H9 (cell line): ENCODE results near the gene ANO3. TPM values are rescaled to one million over a fixed set of nuclear protein-coding genes. Genes with fewer than 3 reads are reported as not detected.

Source experiments
- DNase-seq: peaks from one replicate; pipeline ENCODE4 v3.0.0-alpha.2; 2017
- H2AFZ ChIP-seq: one replicate; pipeline ENCODE4 v1.6.1; 2013; ENCODE audit warnings: mild to moderate bottlenecking, low read length, control low read depth, moderate library complexity
- H2AK5ac ChIP-seq: 2 replicates; pipeline ENCODE4 v1.6.1; 2013; ENCODE audit warnings: low read length, control low read depth, mixed read lengths; ENCODE audit not compliant: insufficient read length
- H2BK120ac ChIP-seq: one replicate; pipeline ENCODE4 v1.6.1; 2013; ENCODE audit warnings: low read depth, mild to moderate bottlenecking, low read length, control low read depth, inconsistent platforms; ENCODE audit not compliant: poor library complexity, severe bottlenecking
- H2BK12ac ChIP-seq: 2 replicates; pipeline ENCODE4 v1.6.1; 2013; ENCODE audit warnings: low read length, control low read depth, mixed read lengths, low read depth; ENCODE audit not compliant: insufficient read length
- H2BK15ac ChIP-seq: 2 replicates; pipeline ENCODE4 v1.6.1; 2013; ENCODE audit warnings: low read depth, low read length, control low read depth
- H2BK20ac ChIP-seq: one replicate; pipeline ENCODE4 v1.6.1; 2013; ENCODE audit warnings: low read depth, mild to moderate bottlenecking, low read length, control low read depth, inconsistent platforms; ENCODE audit not compliant: poor library complexity, severe bottlenecking
- H2BK5ac ChIP-seq: 2 replicates; pipeline ENCODE4 v1.6.1; 2013; ENCODE audit warnings: low read length, control low read depth, mixed read lengths; ENCODE audit not compliant: insufficient read length
- H3K14ac ChIP-seq: 2 replicates; pipeline ENCODE4 v1.6.1; 2013; ENCODE audit warnings: low read length, control low read depth; ENCODE audit not compliant: insufficient read depth
- H3K18ac ChIP-seq: 2 replicates; pipeline ENCODE4 v1.6.1; 2013; ENCODE audit warnings: low read depth, mild to moderate bottlenecking, mixed read lengths, low read length, control low read depth; ENCODE audit not compliant: insufficient read length
- H3K23ac ChIP-seq: 2 replicates; pipeline ENCODE4 v1.6.1; 2013; ENCODE audit warnings: low read length, control low read depth, mixed read lengths, low read depth; ENCODE audit not compliant: insufficient read length
- H3K23me2 ChIP-seq: 2 replicates; pipeline ENCODE4 v1.6.1; 2013; ENCODE audit warnings: low read depth, mild to moderate bottlenecking, mixed read lengths, low read length, control low read depth; ENCODE audit not compliant: insufficient read length, poor library complexity, severe bottlenecking
- H3K27ac ChIP-seq: 2 replicates; pipeline ENCODE4 v1.5.1; 2013; ENCODE audit warnings: low read length, control low read depth, mixed read lengths, low read depth; ENCODE audit not compliant: insufficient read length
- H3K27me3 ChIP-seq: 2 replicates; pipeline ENCODE4 v1.6.1; 2013; ENCODE audit warnings: low read length, control low read depth, inconsistent platforms; ENCODE audit not compliant: insufficient read depth
- H3K4ac ChIP-seq: 2 replicates; pipeline ENCODE4 v1.6.1; 2013; ENCODE audit warnings: low read depth, mild to moderate bottlenecking, control low read depth, inconsistent platforms, low read length, moderate library complexity
- H3K4me1 ChIP-seq: 2 replicates; pipeline ENCODE4 v1.6.1; 2013; ENCODE audit warnings: low read length, control low read depth, inconsistent platforms; ENCODE audit not compliant: insufficient read depth
- H3K4me2 ChIP-seq: 2 replicates; pipeline ENCODE4 v1.6.1; 2013; ENCODE audit warnings: low read length, control low read depth, mixed read lengths; ENCODE audit not compliant: insufficient read length, insufficient read depth
- H3K56ac ChIP-seq: 2 replicates; pipeline ENCODE4 v1.6.1; 2013; ENCODE audit warnings: low read depth, mild to moderate bottlenecking, mixed read lengths, low read length, control low read depth; ENCODE audit not compliant: insufficient read length
- H3K79me1 ChIP-seq: 2 replicates; pipeline ENCODE4 v1.6.1; 2013; ENCODE audit warnings: low read depth, mild to moderate bottlenecking, moderate library complexity, low read length, control low read depth, inconsistent platforms; ENCODE audit not compliant: insufficient read depth, poor library complexity, severe bottlenecking
- H3K79me2 ChIP-seq: 2 replicates; pipeline ENCODE4 v1.6.1; 2013; ENCODE audit warnings: low read length, control low read depth, inconsistent platforms; ENCODE audit not compliant: insufficient read depth
- H3K9ac ChIP-seq: 2 replicates; pipeline ENCODE4 v1.6.1; 2013; ENCODE audit warnings: low read length, control low read depth, mixed read lengths; ENCODE audit not compliant: insufficient read length; ENCODE audit errors: extremely low read depth
- H3K9me3 ChIP-seq: one replicate; pipeline ENCODE4 v1.6.1; 2013; ENCODE audit warnings: low read depth, low read length, inconsistent platforms; ENCODE audit not compliant: control insufficient read depth
- H3T11ph ChIP-seq: one replicate; pipeline ENCODE4 v1.6.1; 2013; ENCODE audit warnings: mild to moderate bottlenecking, low read length, control low read depth, inconsistent platforms
- H4K20me1 ChIP-seq: one replicate; pipeline ENCODE4 v1.6.1; 2013; ENCODE audit not compliant: control insufficient read depth, insufficient read length, insufficient read depth
- H4K5ac ChIP-seq: 2 replicates; pipeline ENCODE4 v1.6.1; 2013; ENCODE audit warnings: low read depth, mild to moderate bottlenecking, mixed read lengths, low read length, control low read depth; ENCODE audit not compliant: insufficient read length
- H4K8ac ChIP-seq: replicated peaks from 2 replicates; pipeline ENCODE4 v1.6.1; 2013; ENCODE audit warnings: low read length, control low read depth, mixed read lengths, low read depth; ENCODE audit not compliant: insufficient read length
- H4K91ac ChIP-seq: 2 replicates; pipeline ENCODE4 v1.6.1; 2013; ENCODE audit warnings: low read depth, mild to moderate bottlenecking, moderate library complexity, mixed read lengths, low read length, control low read depth; ENCODE audit not compliant: insufficient read length
- H3K27ac Mint-ChIP-seq, 3 experiments: 2 replicates in 2 of 3; 3 replicates in 1 of 3; pipeline ENCODE4 v1.8.0; 2020 to 2021; ENCODE audit warnings: mixed read lengths in 3 of 3, mild to moderate bottlenecking in 1 of 3, moderate library complexity in 1 of 3
- H3K27me3 Mint-ChIP-seq: 2 replicates; pipeline ENCODE4 v1.8.0; 2021; ENCODE audit warnings: low read depth, mild to moderate bottlenecking, moderate library complexity, mixed read lengths
- H3K36me3 Mint-ChIP-seq, 3 experiments: 2 replicates in 2 of 3; 3 replicates in 1 of 3; pipeline ENCODE4 v1.8.0; 2020 to 2021; ENCODE audit warnings: low read depth in 3 of 3, mixed read lengths in 3 of 3; ENCODE audit not compliant: insufficient read depth in 1 of 3
- H3K4me1 Mint-ChIP-seq, 2 experiments: 2 replicates each; pipeline ENCODE4 v1.8.0; 2020; ENCODE audit warnings: mixed read lengths in 2 of 2
- H3K4me3 Mint-ChIP-seq, 2 experiments: 2 replicates in 1 of 2; 3 replicates in 1 of 2; pipeline ENCODE4 v1.8.0; 2020 to 2021; ENCODE audit warnings: mild to moderate bottlenecking in 2 of 2, mixed read lengths in 2 of 2, moderate library complexity in 1 of 2
- H3K9me3 Mint-ChIP-seq, 2 experiments: 2 replicates in 1 of 2; 3 replicates in 1 of 2; pipeline ENCODE4 v1.8.0; 2020; ENCODE audit warnings: mild to moderate bottlenecking in 2 of 2, mixed read lengths in 2 of 2, moderate library complexity in 1 of 2
- total RNA-seq: library from RNA; stranded (reverse); gene quantifications from 2 replicates; pipeline ENCODE4 v1.2.1, GENCODE V29; 2021
- TF ChIP-seq, protein P1 (sequence below): fragments of 200-600 bp; sonication (generic); conservative IDR thresholded peaks from 3 replicates; pipeline ENCODE4 v1.8.0; 2021; ENCODE audit warnings: antibody characterized with exemption, mild to moderate bottlenecking

Gene ANO3
- total RNA-seq, 1 experiment from 2014 or later, result not detected

GRCh38 chr11:26677566-26677965 lies 345.6 kb downstream of the ANO3 start:
- no peak overlapping the region for H4K8ac ChIP-seq
- no peaks in the 10 kb centered on the region for H3K27me3 ChIP-seq
- no peak overlapping the region for H2BK120ac ChIP-seq
- H3K23me2 ChIP-seq, result no peaks in the 10 kb centered on the region
- H2BK5ac ChIP-seq, result no peak overlapping the region
- no peak overlapping the region for H2BK15ac ChIP-seq
- Mint-ChIP-seq H3K4me1 (no peaks in the 10 kb centered on the region), H3K9me3 (no peaks in the 10 kb centered on the region), H3K4me3 (no peak overlapping the region), H3K36me3 (no peaks in the 10 kb centered on the region; a peak in 1 of 7 replicates), H3K27ac (no peak overlapping the region), H3K27me3 (no peaks in the 10 kb centered on the region)
- no peak overlapping the region for H3K27ac ChIP-seq
- no peak overlapping the region for H2BK20ac ChIP-seq
- H2AK5ac ChIP-seq, result no peak overlapping the region
- H3K14ac ChIP-seq, result no peak overlapping the region
- no peaks in the 10 kb centered on the region for H3K79me2 ChIP-seq
- TF ChIP-seq, protein P1, sequence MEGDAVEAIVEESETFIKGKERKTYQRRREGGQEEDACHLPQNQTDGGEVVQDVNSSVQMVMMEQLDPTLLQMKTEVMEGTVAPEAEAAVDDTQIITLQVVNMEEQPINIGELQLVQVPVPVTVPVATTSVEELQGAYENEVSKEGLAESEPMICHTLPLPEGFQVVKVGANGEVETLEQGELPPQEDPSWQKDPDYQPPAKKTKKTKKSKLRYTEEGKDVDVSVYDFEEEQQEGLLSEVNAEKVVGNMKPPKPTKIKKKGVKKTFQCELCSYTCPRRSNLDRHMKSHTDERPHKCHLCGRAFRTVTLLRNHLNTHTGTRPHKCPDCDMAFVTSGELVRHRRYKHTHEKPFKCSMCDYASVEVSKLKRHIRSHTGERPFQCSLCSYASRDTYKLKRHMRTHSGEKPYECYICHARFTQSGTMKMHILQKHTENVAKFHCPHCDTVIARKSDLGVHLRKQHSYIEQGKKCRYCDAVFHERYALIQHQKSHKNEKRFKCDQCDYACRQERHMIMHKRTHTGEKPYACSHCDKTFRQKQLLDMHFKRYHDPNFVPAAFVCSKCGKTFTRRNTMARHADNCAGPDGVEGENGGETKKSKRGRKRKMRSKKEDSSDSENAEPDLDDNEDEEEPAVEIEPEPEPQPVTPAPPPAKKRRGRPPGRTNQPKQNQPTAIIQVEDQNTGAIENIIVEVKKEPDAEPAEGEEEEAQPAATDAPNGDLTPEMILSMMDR, result no peak
- H3K4ac ChIP-seq, result no peak overlapping the region
- no peaks in the 10 kb centered on the region for H3K79me1 ChIP-seq
- no peak overlapping the region for H3K18ac ChIP-seq
- no peak overlapping the region for H3T11ph ChIP-seq
- H3K9ac ChIP-seq, result no peak overlapping the region
- no peaks in the 10 kb centered on the region for H4K20me1 ChIP-seq
- no peaks in the 10 kb centered on the region for H3K4me1 ChIP-seq
- H3K4me2 ChIP-seq, result no peak overlapping the region
- no peak overlapping the region for H2AFZ ChIP-seq
- H4K91ac ChIP-seq, result no peak overlapping the region
- no peak overlapping the region for H3K56ac ChIP-seq
- H4K5ac ChIP-seq, result no peak overlapping the region
- no peak overlapping the region for H2BK12ac ChIP-seq
- no peak overlapping the region for H3K23ac ChIP-seq
- no peaks in the 10 kb centered on the region for H3K9me3 ChIP-seq
- no peak for DNase-seq
